Islet of Langerhans (tissue), 1 donor: Measurements from ENCODE around the gene SAMD4B.
A peak's percentile ranks its signal among the peaks of the same experiment; 100 is the strongest.

Experiments used
- FAIRE-seq: peaks from one replicate; lab custom pipeline; 2011; peaks lifted over from hg19 to GRCh38; lab: Jason Lieb, UNC

SAMD4B gene

GRCh38 chr19:39390751-39391437 lies 48.7 kb downstream of the SAMD4B start, which contains the start of the genes MED29 and PAF1:
TSS of gene MED29 (plus strand) at chr19:39391378. CDS start at chr19:39391423, 45 bp downstream.
TSS of gene PAF1 (minus strand) at chr19:39391106. CDS start at chr19:39390864, 242 bp downstream.
- FAIRE-seq: peak; percentile 99

GRCh38 chr19:39397360-39398296 lies 55.4 kb downstream of the SAMD4B start:
- no peak for FAIRE-seq

- FAIRE-seq: no peak
Measured at GRCh38 chr19:39398297-39398864, 56.2 kb downstream of the SAMD4B start.

- no peak for FAIRE-seq
Measured at GRCh38 chr19:39399668-39400050, 57.4 kb downstream of the SAMD4B start.

- no peak for FAIRE-seq
Measured at GRCh38 chr19:39400061-39400460, 57.8 kb downstream of the SAMD4B start.

- no peak for FAIRE-seq
Measured at GRCh38 chr19:39401070-39401548, 58.9 kb downstream of the SAMD4B start.

GRCh38 chr19:39401549-39402345 lies 59.5 kb downstream of the SAMD4B start:
- FAIRE-seq: no peak

GRCh38 chr19:39402346-39403300 lies 60.4 kb downstream of the SAMD4B start:
- no peak for FAIRE-seq

- FAIRE-seq: no peak
Measured at GRCh38 chr19:39403331-39404312, 61.4 kb downstream of the SAMD4B start.

- FAIRE-seq: no peak
Measured at GRCh38 chr19:39405261-39405957, 63.2 kb downstream of the SAMD4B start.

- no peak for FAIRE-seq
Measured at GRCh38 chr19:39405958-39406655, 63.9 kb downstream of the SAMD4B start.

GRCh38 chr19:39406656-39407409 lies 64.6 kb downstream of the SAMD4B start, which contains the start of gene ZFP36:
TSS of gene ZFP36 (plus strand) at chr19:39406847. CDS start at chr19:39406905, 58 bp downstream.
- FAIRE-seq: no peak

GRCh38 chr19:39407410-39407659 lies 65.1 kb downstream of the SAMD4B start:
- FAIRE-seq: no peak

- no peak for FAIRE-seq
Measured at GRCh38 chr19:39407660-39408391, 65.6 kb downstream of the SAMD4B start.

GRCh38 chr19:39408392-39409207 lies 66.4 kb downstream of the SAMD4B start:
- FAIRE-seq: no peak
